PC-3 (cell line): ENCODE results near the gene WNT5A. TPM values are rescaled to one million over a fixed set of nuclear protein-coding genes. Genes with fewer than 3 reads are reported as not detected.

ENCODE experiments used
- ATAC-seq: fragments of 200-7000 bp; cut with Tn5 transposase; 2 replicates; pipeline ENCODE4 v1.9.1; 2020; ENCODE audit warnings: mild to moderate bottlenecking, moderate library complexity
- BruUV-seq: library from RNA; stranded (reverse); fragments of 400-500 nt; replicated peaks from 2 replicates; lab custom pipeline; 2021; lab: Mats Ljungman, UMichigan
- CTCF ChIA-PET: fragments of 300-600 bp; sonication (Branson Sonifier 250); formaldehyde crosslinking; loops from one replicate; lab custom pipeline; 2022; ENCODE audit warnings: antibody characterized with exemption; lab: Charles Lee
- POLR2A ChIA-PET: fragments of 300-600 bp; sonication (Branson Sonifier 250); formaldehyde crosslinking; loops from one replicate; lab custom pipeline; 2022; ENCODE audit warnings: antibody characterized with exemption; ENCODE audit not compliant: unreplicated experiment; lab: Charles Lee
- DNase-seq: peaks from one replicate; pipeline ENCODE4 v3.0.0-alpha.2; 2015
- H2AFZ ChIP-seq: fragments of 300-600 bp; sonication (generic); 2 replicates; pipeline ENCODE4 v1.6.0; 2016; ENCODE audit warnings: antibody characterized with exemption, low read length
- H3F3A ChIP-seq: fragments of 300-600 bp; sonication (generic); one replicate; pipeline ENCODE4 v1.6.0; 2017; ENCODE audit warnings: antibody characterized with exemption, low read length, control low read depth, mild to moderate bottlenecking; ENCODE audit not compliant: unreplicated experiment
- H3K27ac ChIP-seq: fragments of 300-600 bp; sonication (generic); 2 replicates; pipeline ENCODE4 v1.5.1; 2016; ENCODE audit warnings: mild to moderate bottlenecking, low read length
- H3K27me3 ChIP-seq: fragments of 300-600 bp; sonication (generic); 2 replicates; pipeline ENCODE4 v1.6.1; 2016; ENCODE audit warnings: low read length, mixed read lengths
- H3K36me3 ChIP-seq: fragments of 300-600 bp; sonication (generic); 2 replicates; pipeline ENCODE4 v1.6.1; 2016; ENCODE audit warnings: low read depth, mixed run types, low read length, mixed read lengths
- H3K4me1 ChIP-seq: fragments of 300-600 bp; sonication (generic); 2 replicates; pipeline ENCODE4 v1.5.1; 2016; ENCODE audit warnings: low read length; ENCODE audit not compliant: insufficient read depth
- H3K4me2 ChIP-seq: fragments of 300-600 bp; sonication (generic); 2 replicates; pipeline ENCODE4 v1.6.0; 2016; ENCODE audit warnings: low read length
- H3K4me3 ChIP-seq: fragments of 300-600 bp; sonication (generic); 2 replicates; pipeline ENCODE4 v1.5.1; 2016; ENCODE audit warnings: mild to moderate bottlenecking, low read length, mixed read lengths
- H3K79me2 ChIP-seq: fragments of 300-600 bp; sonication (generic); 2 replicates; pipeline ENCODE4 v1.6.1; 2017; ENCODE audit warnings: low read length, mixed read lengths
- H3K9ac ChIP-seq: fragments of 300-600 bp; sonication (generic); 2 replicates; pipeline ENCODE4 v1.6.0; 2016; ENCODE audit warnings: mild to moderate bottlenecking, low read length
- H3K9me2 ChIP-seq: fragments of 300-600 bp; sonication (generic); replicated peaks from 2 replicates; pipeline ENCODE4 v1.6.1; 2016; ENCODE audit warnings: mixed run types, low read length, mixed read lengths
- H3K9me3 ChIP-seq: fragments of 300-600 bp; sonication (generic); 2 replicates; pipeline ENCODE4 v1.6.1; 2016; ENCODE audit warnings: low read length, mixed read lengths
- H4K20me1 ChIP-seq: fragments of 300-600 bp; sonication (generic); 2 replicates; pipeline ENCODE4 v1.6.1; 2016; ENCODE audit warnings: low read length, mixed read lengths
- CTCF ChIP-seq: fragments of 300-600 bp; sonication (generic); conservative IDR thresholded peaks from 2 replicates; pipeline ENCODE4 v1.5.1; 2017; ENCODE audit warnings: antibody characterized with exemption, low read depth, mild to moderate bottlenecking, low read length
- EZH2 ChIP-seq: fragments of 300-600 bp; sonication (generic); IDR thresholded peaks from one replicate; pipeline ENCODE4 v1.6.1; 2017; ENCODE audit warnings: antibody characterized with exemption, mild to moderate bottlenecking, low read length; ENCODE audit not compliant: unreplicated experiment
- EZH2phosphoT487 ChIP-seq: fragments of 300-600 bp; sonication (generic); IDR thresholded peaks from 2 replicates; pipeline ENCODE4 v1.6.1; 2018; ENCODE audit warnings: mild to moderate bottlenecking, antibody characterized with exemption, low read length, borderline replicate concordance
- intact Hi-C: fragments of 100-400 bp; cut with micrococcal nuclease; formaldehyde crosslinking; loops from 2 replicates; pipeline ENCODE4 v1.9.0; 2023
- total RNA-seq: library from RNA; depleted of rRNA; stranded (reverse); fragments of >200 nt; gene quantifications from 2 replicates; pipeline ENCODE4 v1.2.3, GENCODE V29; 2014

Gene WNT5A
- total RNA-seq, 1 experiment from 2014 or later = 21.8 TPM

GRCh38 chr3:55423782-55424181, 63.3 kb downstream of the WNT5A start:
- Histone ChIP-seq H3K4me1 (no peaks in the 10 kb centered on the region), H3F3A (no peaks in the 10 kb centered on the region), H2AFZ (no peak overlapping the region), H3K4me3 (no peak overlapping the region), H3K27ac (no peak overlapping the region), H3K9me3 (no peaks in the 10 kb centered on the region), H3K27me3 (no peaks in the 10 kb centered on the region), H3K79me2 (no peaks in the 10 kb centered on the region), H3K9me2 (no peaks in the 10 kb centered on the region), H4K20me1 (no peaks in the 10 kb centered on the region), H3K4me2 (no peak overlapping the region), H3K9ac (no peak overlapping the region), H3K36me3 (no peaks in the 10 kb centered on the region)
- no peak for DNase-seq
- TF ChIP-seq EZH2phosphoT487 = no peak
- TF ChIP-seq EZH2 = no peak
- TF ChIP-seq CTCF = no peak
- ATAC-seq = peak; percentile 64
- no TSS peak for BruUV-seq
- intact Hi-C loops = no loop called here
- ChIA-PET CTCF (no interaction called here), POLR2A (no interaction called here)

- intact Hi-C loops = loop anchor here (2.0 kb wide), 2 partner anchors 14 to 74 kb away; no protein-coding TSS in a partner anchor
- peak overlapping the region; percentile 73 for H3K27ac ChIP-seq
- no peaks in the 10 kb centered on the region for H3K27me3 ChIP-seq
- no peaks in the 10 kb centered on the region for H3K36me3 ChIP-seq
- peak overlapping the region; percentile 19 for H3K9ac ChIP-seq
- no peaks in the 10 kb centered on the region for H3F3A ChIP-seq
- peak overlapping the region; percentile 17 for H3K4me2 ChIP-seq
- H2AFZ ChIP-seq = no peak overlapping the region
- CTCF ChIA-PET = interaction anchor here (0.8 kb wide), 1 partner anchor 14 kb away, joined by 3 read pairs; no protein-coding TSS in a partner anchor
- no peaks in the 10 kb centered on the region for H3K9me2 ChIP-seq
- no peak overlapping the region for H3K4me3 ChIP-seq
- peak; percentile 50 for ATAC-seq
- no peak for DNase-seq
- POLR2A ChIA-PET = interaction anchor here (0.5 to 0.6 kb wide), 3 partner anchors 10 to 547 kb away, joined by 3 to 8 read pairs (median 3); no protein-coding TSS in a partner anchor
- H3K9me3 ChIP-seq = no peaks in the 10 kb centered on the region
- H4K20me1 ChIP-seq = no peaks in the 10 kb centered on the region
- TF ChIP-seq CTCF = no peak
- no peak for TF ChIP-seq EZH2
- no peak for TF ChIP-seq EZH2phosphoT487
- BruUV-seq = no TSS peak
- peaks cover 25% of the 10 kb centered on the region for H3K4me1 ChIP-seq
- no peaks in the 10 kb centered on the region for H3K79me2 ChIP-seq
These were observed 69.9 kb downstream of the WNT5A start for GRCh38 chr3:55417211-55417610.

DNA sequence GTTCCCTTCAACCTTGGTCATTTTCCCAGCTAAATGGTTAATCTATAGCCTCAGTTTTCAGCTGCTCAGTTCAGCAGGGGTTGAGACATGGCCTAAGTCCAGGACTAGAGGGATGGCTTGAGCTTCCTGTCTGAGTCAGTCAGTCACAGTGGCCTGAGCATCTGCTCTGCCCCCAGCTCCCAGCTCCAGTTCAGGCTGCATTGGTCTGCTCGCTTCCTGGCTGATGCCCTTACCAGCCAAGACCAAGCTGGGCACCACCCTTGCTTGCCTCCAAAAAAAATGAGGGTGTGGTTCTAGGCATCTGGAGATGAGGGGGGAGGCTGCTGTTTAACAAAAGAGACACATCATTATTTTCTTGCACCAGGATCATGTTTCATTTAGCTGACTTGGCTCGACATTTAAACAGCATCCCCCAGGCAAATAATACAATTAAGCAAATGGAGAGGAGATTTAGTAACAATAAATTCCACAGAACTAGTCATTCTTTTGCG, 70.7 kb downstream of the WNT5A start:
- BruUV-seq = no TSS peak
- peak overlapping the region; percentile 73 for H3K27ac ChIP-seq
- no peaks in the 10 kb centered on the region for H3K27me3 ChIP-seq
- no peak overlapping the region for H2AFZ ChIP-seq
- ChIA-PET CTCF (interaction anchor here (0.6 to 0.8 kb wide), 2 partner anchors 13 to 205 kb away, joined by 3 read pairs; no protein-coding TSS in a partner anchor), POLR2A (interaction anchor here (0.6 kb wide), 1 partner anchor 177 kb away, joined by 3 read pairs; no protein-coding TSS in a partner anchor)
- ATAC-seq (peak; percentile 98), DNase-seq (peak; percentile 94)
- peak overlapping the region; percentile 17 for H3K4me2 ChIP-seq
- H3K9me2 ChIP-seq = no peaks in the 10 kb centered on the region
- no peaks in the 10 kb centered on the region for H3K9me3 ChIP-seq
- no peaks in the 10 kb centered on the region for H4K20me1 ChIP-seq
- intact Hi-C loops = loop anchor here (1.0 to 2.0 kb wide), 5 partner anchors 9 to 86 kb away; no protein-coding TSS in a partner anchor
- H3K36me3 ChIP-seq = no peaks in the 10 kb centered on the region
- peaks cover 25% of the 10 kb centered on the region for H3K4me1 ChIP-seq
- H3K9ac ChIP-seq = peak overlapping the region; percentile 19; the same call in 1 of the 2 replicates
- H3K4me3 ChIP-seq = no peak overlapping the region
- TF ChIP-seq CTCF = no peak
- no peak for TF ChIP-seq EZH2phosphoT487
- TF ChIP-seq EZH2 = no peak
- no peaks in the 10 kb centered on the region for H3F3A ChIP-seq
- no peaks in the 10 kb centered on the region for H3K79me2 ChIP-seq
